Smooth muscle cell (in vitro differentiated cells): ENCODE measurements around the gene STAMBPL1. TPM values are rescaled to one million over a fixed set of nuclear protein-coding genes. Genes with fewer than 3 reads are reported as not detected.

ENCODE experiments used
- DNase-seq: peaks from one replicate; lab custom pipeline; 2025; ENCODE audit not compliant: unreplicated experiment; lab: John Stamatoyannopoulos, UW
- H2AFZ ChIP-seq: fragments of 200-600 bp; sonication (generic); 2 replicates; pipeline ENCODE4 v1.6.0; 2016; ENCODE audit warnings: antibody characterized with exemption, low read depth, mild to moderate bottlenecking
- H3F3A ChIP-seq: fragments of 200-600 bp; sonication (generic); 2 replicates; pipeline ENCODE4 v1.6.0; 2017; ENCODE audit warnings: antibody characterized with exemption, low read depth
- H3K27ac ChIP-seq: fragments of 200-600 bp; sonication (generic); 2 replicates; pipeline ENCODE4 v1.5.1; 2016; ENCODE audit warnings: low read depth, mild to moderate bottlenecking
- H3K27me3 ChIP-seq: fragments of 200-600 bp; sonication (generic); 2 replicates; pipeline ENCODE4 v1.6.1; 2016; ENCODE audit warnings: low read depth, mild to moderate bottlenecking
- H3K36me3 ChIP-seq: fragments of 200-600 bp; sonication (generic); 2 replicates; pipeline ENCODE4 v1.5.1; 2016; ENCODE audit warnings: low read depth
- H3K4me1 ChIP-seq: fragments of 200-600 bp; sonication (generic); 2 replicates; pipeline ENCODE4 v1.5.1; 2016; ENCODE audit warnings: low read depth
- H3K4me2 ChIP-seq: fragments of 200-600 bp; sonication (generic); 2 replicates; pipeline ENCODE4 v1.6.0; 2016; ENCODE audit warnings: mild to moderate bottlenecking
- H3K4me3 ChIP-seq: fragments of 200-600 bp; sonication (generic); 2 replicates; pipeline ENCODE4 v1.5.1; 2016; ENCODE audit warnings: mild to moderate bottlenecking
- H3K79me2 ChIP-seq: fragments of 200-600 bp; sonication (generic); 2 replicates; pipeline ENCODE4 v1.6.0; 2016; ENCODE audit warnings: low read depth, mild to moderate bottlenecking
- H3K9ac ChIP-seq: fragments of 200-600 bp; sonication (generic); 2 replicates; pipeline ENCODE4 v1.6.0; 2016; ENCODE audit warnings: low read depth
- H3K9me3 ChIP-seq: fragments of 200-600 bp; sonication (generic); replicated peaks from 2 replicates; pipeline ENCODE4 v1.5.1; 2016; ENCODE audit warnings: low read depth
- H4K20me1 ChIP-seq: fragments of 200-600 bp; sonication (generic); 2 replicates; pipeline ENCODE4 v1.6.0; 2016; ENCODE audit warnings: low read depth
- CTCF ChIP-seq: fragments of 200-600 bp; sonication (generic); IDR thresholded peaks from 2 replicates; pipeline ENCODE4 v1.5.1; 2017; ENCODE audit warnings: borderline replicate concordance, mild to moderate bottlenecking, antibody characterized with exemption; ENCODE audit not compliant: insufficient read depth, poor library complexity, severe bottlenecking
- WGBS: methylation state at CpG from one replicate; pipeline ENCODE4 v1.1.7; 2016; ENCODE audit warnings: low lambda C conversion rate; 5-methylcytosine and 5-hydroxymethylcytosine counted together
- polyA plus RNA-seq: library from polyadenylated mRNA; unstranded; fragments of >200 nt; fragmentation: Nextera tagmentation; extraction: Ambion mirVana; gene quantifications from 2 replicates; pipeline ENCODE4 v1.2.1, GENCODE V29; 2016
- total RNA-seq: library from RNA; depleted of rRNA; stranded (reverse); fragments of >200 nt; gene quantifications from 2 replicates; pipeline ENCODE4 v1.2.3, GENCODE V29; 2014

The STAMBPL1 gene
- total and polyA plus RNA-seq, 2 experiments from 2014 or later: 0.49 to 1.2 TPM

GRCh38 chr10:88949051-88949450 is 69.0 kb downstream of the STAMBPL1 start:
- Histone ChIP-seq H3K9ac (peak overlapping the region; percentile 44), H3K36me3 (peaks cover 12% of the 10 kb centered on the region), H3K4me1 (peaks cover 43% of the 10 kb centered on the region), H3K9me3 (no peaks in the 10 kb centered on the region), H2AFZ (no peak overlapping the region), H4K20me1 (peaks cover 77% of the 10 kb centered on the region), H3K27ac (peak overlapping the region; percentile 84), H3K4me2 (peak overlapping the region; percentile 95), H3K27me3 (no peaks in the 10 kb centered on the region), H3K79me2 (peaks cover 67% of the 10 kb centered on the region), H3K4me3 (peak overlapping the region; percentile 50), H3F3A (peaks cover 45% of the 10 kb centered on the region)
- no peak for TF ChIP-seq CTCF
- 39% methylated on average over 2 of the region's 2 CpGs for WGBS
- no peak for DNase-seq

GRCh38 chr10:88949912-88950837 is 70.1 kb downstream of the STAMBPL1 start:
- Histone ChIP-seq H3K27me3 (no peaks in the 10 kb centered on the region), H3K4me2 (peak overlapping the region; percentile 95), H3K36me3 (peaks cover 3% of the 10 kb centered on the region), H3K27ac (peak overlapping the region; percentile 84), H2AFZ (no peak overlapping the region), H3K4me3 (peak overlapping the region; percentile 50), H4K20me1 (peaks cover 66% of the 10 kb centered on the region), H3K9ac (peak overlapping the region; percentile 29), H3K79me2 (peaks cover 62% of the 10 kb centered on the region), H3K9me3 (no peaks in the 10 kb centered on the region), H3F3A (peaks cover 47% of the 10 kb centered on the region), H3K4me1 (peaks cover 53% of the 10 kb centered on the region)
- WGBS: 41% methylated on average over 3 of the region's 3 CpGs
- DNase-seq: no peak
- TF ChIP-seq CTCF: no peak

DNA sequence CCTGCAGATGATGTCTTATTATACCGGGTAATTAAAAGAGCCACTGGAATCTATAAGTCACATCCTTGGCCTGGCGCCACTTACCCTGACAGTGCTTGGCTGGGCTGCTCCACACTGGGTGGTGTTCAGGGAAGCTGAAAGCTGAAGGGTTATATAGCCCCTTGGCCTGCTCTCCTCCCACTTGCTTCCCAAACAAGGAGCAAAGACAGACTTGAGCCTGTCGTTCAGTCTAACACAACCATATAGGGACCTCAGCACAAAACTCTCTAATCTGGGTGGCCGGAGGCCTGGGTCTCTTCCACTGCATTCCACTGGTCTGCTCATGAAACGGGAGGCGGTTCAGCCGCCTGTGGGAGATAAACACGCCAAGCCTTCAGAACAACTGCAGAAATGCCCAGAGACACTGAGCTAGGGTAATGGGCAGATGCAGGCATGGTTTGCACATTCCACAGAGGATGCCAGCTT is 72.6 kb downstream of the STAMBPL1 start, which contains the start of gene ACTA2:
Gene ACTA2, minus strand, starts transcription at position 127 of the 465 bp plus-strand sequence. CDS start 3,843 bp downstream, outside the sequence.
- Histone ChIP-seq H3K36me3 (no peaks in the 10 kb centered on the region), H3F3A (peaks cover 36% of the 10 kb centered on the region), H3K9ac (no peak within 1 kb of the TSS), H2AFZ (peak within 1 kb of the TSS; percentile 2), H3K4me2 (peak within 1 kb of the TSS; percentile 95), H3K9me3 (no peaks in the 10 kb centered on the region), H3K79me2 (peaks cover 41% of the 10 kb centered on the region), H3K27me3 (no peaks in the 10 kb centered on the region), H4K20me1 (peaks cover 43% of the 10 kb centered on the region), H3K4me3 (peak within 1 kb of the TSS; percentile 50), H3K4me1 (peaks cover 54% of the 10 kb centered on the region), H3K27ac (peak within 1 kb of the TSS; percentile 84)
- TF ChIP-seq CTCF: no peak
- WGBS: 15% methylated on average over 8 of the region's 8 CpGs
- DNase-seq: no peak
